GM12865 (cell line): ENCODE measurements around the gene NAIP.
"Not testable (repeated sequence)": the region's sequence is repeated elsewhere in the genome, so short reads cannot be mapped to it uniquely, and the experiment has no call there.

Source experiments
- DNase-seq: peaks from one replicate; pipeline ENCODE4 v3.0.0; 2010; ENCODE audit warnings: low read depth
- H3K4me3 ChIP-seq: 2 replicates; pipeline ENCODE4 v1.5.1; 2011; ENCODE audit warnings: mild to moderate bottlenecking, low read depth, low read length, control low read depth
- TF ChIP-seq, protein P1 (sequence below): IDR thresholded peaks from 2 replicates; pipeline ENCODE4 v1.5.1; 2011; ENCODE audit warnings: low read length, control low read depth, low read depth, inconsistent platforms; ENCODE audit not compliant: insufficient read depth; ENCODE audit errors: missing control alignments

Gene NAIP

GRCh38 chr5:71025289-71025953 is at the start of gene NAIP:
TSS of gene NAIP (minus strand) at chr5:71025339. CDS start at chr5:71012915, 12,424 bp downstream.
- not testable (repeated sequence) for H3K4me3 ChIP-seq, DNase-seq

- not testable (repeated sequence) for DNase-seq, H3K4me3 ChIP-seq
These were observed 42.3 kb upstream of the NAIP start, which contains the start of gene GTF2H2 for GRCh38 chr5:71067262-71067928. TSS of gene GTF2H2 (minus strand) at chr5:71067676. CDS start at chr5:71062763, 4,913 bp downstream.

DNA sequence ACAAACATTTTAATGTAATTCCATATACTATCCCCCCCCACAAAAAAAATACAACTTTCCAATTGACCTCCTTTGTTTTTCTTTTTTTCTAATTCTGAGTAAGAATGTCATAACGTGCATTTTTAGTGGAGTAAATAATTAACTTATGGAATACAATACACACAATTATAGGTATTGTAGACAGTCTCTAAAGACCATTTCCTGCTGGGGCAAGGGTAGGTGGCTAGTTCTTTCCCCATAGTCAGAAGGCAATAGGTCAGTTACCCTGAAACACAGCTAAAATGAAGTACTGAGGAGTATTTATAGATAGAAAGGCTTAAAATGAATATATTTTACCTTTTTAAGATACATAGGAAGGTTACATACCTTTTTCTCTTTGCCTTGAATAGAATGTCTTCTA is 36.2 kb upstream of the NAIP start:
- not testable (repeated sequence) for H3K4me3 ChIP-seq, DNase-seq

GRCh38 chr5:71059426-71059825 is 34.3 kb upstream of the NAIP start:
- DNase-seq, H3K4me3 ChIP-seq: not testable (repeated sequence)

- DNase-seq, H3K4me3 ChIP-seq: not testable (repeated sequence)
These were observed 19.7 kb upstream of the NAIP start for GRCh38 chr5:71044808-71045207.

DNA sequence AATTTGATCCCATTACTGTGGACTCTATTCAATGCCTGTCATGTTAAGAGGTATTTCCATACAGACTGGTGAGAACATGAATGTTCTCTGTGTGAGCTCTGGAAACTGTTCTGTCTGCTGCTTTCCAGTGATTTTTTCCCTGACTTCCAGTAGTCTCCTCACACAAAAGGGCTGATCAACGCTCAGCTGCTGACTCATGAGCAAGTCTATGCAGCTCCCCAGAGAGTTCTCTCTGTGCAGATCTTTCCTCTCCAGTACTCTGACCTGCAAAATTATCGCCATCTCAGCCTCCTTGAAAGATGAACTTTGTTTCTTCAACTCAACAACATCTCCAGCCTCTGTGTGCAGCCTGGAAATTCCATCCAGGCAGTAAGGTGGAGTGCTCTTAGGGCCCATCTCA is 19.0 kb upstream of the NAIP start:
- DNase-seq, H3K4me3 ChIP-seq: not testable (repeated sequence)

- not testable (repeated sequence) for H3K4me3 ChIP-seq, DNase-seq
These were observed 6.1 kb upstream of the NAIP start for GRCh38 chr5:71031046-71031776.

DNA sequence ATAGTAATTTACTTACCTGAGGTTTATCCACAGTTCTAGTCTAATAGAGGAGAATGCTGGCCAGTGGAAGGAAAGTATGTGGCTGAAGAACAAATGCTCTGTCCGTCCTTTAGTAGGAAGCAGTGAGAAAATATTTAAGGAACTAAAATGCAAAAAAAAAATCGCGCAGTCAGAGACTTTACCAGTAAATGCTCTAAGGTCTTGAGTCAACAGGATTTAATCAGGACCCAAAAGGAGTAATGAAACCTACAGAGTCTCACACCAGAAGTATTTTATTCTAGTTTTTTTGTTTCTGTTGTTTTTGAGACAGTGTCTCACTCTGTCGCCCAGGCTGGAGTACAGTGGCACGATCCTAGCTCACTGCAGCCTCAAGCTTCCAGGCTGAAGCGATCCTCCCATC is 4.5 kb downstream of the NAIP start:
- not testable (repeated sequence) for DNase-seq

DNA sequence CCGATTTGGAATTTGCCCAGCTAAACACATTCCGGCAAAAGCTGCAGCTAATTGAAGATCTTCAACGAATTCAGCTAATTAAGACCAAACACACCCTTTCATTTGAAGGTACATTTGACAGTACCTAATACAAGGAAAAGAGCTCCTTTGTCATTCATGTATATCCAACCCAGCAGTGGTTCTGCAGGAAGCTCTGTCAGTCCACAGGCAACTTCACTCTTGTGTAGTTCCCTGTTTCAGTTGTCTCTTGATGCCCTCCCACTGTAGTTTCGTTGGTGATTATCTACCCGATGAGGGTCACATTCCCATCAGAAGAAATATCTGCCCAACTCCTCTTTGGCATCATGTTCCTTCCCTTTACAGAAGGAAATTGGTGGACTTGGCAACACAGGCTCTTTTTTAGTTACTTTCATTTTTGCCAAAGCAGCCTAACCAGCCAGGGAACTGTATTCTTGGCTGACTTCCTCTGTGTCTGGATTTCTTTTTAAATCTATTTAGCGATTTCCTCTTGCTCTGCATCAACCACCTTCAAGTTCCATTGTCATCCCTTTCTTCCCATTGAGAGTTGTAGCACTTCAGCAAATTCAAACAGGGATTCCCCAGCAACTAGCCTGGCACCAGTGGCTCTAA is 6.6 kb downstream of the NAIP start:
- not testable (repeated sequence) for H3K4me3 ChIP-seq, DNase-seq

More for the DNA sequence above, 4.5 kb downstream of the NAIP start:
- H3K4me3 ChIP-seq, result not testable (repeated sequence)

DNA sequence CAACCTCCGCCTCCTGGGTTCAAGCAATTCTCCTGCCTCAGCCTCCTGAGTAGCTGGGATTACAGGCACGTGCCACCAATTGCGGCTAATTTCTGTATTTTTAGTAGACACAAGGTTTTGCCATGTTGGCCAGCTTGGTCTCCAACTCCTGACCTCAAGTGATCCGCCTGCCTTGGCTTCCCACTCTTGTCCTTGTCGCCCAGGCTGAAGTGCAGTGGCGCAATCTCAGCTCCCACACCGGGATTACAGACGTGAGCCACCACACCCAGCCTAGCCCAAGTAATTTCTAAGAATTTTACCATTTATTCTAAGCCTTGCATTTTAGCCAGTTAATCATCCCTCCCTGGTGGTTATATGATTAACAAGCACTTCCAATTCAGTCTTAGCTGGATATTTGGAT is 11.0 kb downstream of the NAIP start:
- no peak for DNase-seq
- no peak overlapping the region for H3K4me3 ChIP-seq
- TF ChIP-seq, protein P1, sequence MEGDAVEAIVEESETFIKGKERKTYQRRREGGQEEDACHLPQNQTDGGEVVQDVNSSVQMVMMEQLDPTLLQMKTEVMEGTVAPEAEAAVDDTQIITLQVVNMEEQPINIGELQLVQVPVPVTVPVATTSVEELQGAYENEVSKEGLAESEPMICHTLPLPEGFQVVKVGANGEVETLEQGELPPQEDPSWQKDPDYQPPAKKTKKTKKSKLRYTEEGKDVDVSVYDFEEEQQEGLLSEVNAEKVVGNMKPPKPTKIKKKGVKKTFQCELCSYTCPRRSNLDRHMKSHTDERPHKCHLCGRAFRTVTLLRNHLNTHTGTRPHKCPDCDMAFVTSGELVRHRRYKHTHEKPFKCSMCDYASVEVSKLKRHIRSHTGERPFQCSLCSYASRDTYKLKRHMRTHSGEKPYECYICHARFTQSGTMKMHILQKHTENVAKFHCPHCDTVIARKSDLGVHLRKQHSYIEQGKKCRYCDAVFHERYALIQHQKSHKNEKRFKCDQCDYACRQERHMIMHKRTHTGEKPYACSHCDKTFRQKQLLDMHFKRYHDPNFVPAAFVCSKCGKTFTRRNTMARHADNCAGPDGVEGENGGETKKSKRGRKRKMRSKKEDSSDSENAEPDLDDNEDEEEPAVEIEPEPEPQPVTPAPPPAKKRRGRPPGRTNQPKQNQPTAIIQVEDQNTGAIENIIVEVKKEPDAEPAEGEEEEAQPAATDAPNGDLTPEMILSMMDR, result no peak

GRCh38 chr5:71013575-71013974 is 11.6 kb downstream of the NAIP start:
- no peak overlapping the region for H3K4me3 ChIP-seq
- TF ChIP-seq, protein P1, result no peak
- no peak for DNase-seq
